GM19397 (cell line): ENCODE measurements around the gene EZR.
A peak's percentile ranks its signal among the peaks of the same experiment; 100 is the strongest.

Experiments used
- ATAC-seq: cut with Tn5 transposase; IDR thresholded peaks from one replicate; pipeline ENCODE4 v1.9.1; 2021; ENCODE audit warnings: mild to moderate bottlenecking, moderate library complexity; ENCODE audit not compliant: unreplicated experiment

EZR gene

GRCh38 chr6:158819213-158819976, at the start of gene EZR:
Gene EZR, minus strand, starts transcription at chr6:158819368. Its CDS starts 1,275 bp downstream, at chr6:158818093.
- ATAC-seq: peak; percentile 54

- no peak for ATAC-seq
These were observed 48.9 kb upstream of the EZR start for GRCh38 chr6:158868122-158868480.

GRCh38 chr6:158867381-158868121, 48.4 kb upstream of the EZR start:
- ATAC-seq: no peak

GRCh38 chr6:158865769-158866168, 46.6 kb upstream of the EZR start:
- no peak for ATAC-seq

- no peak for ATAC-seq
These were observed 44.5 kb upstream of the EZR start for GRCh38 chr6:158863646-158864045.

GRCh38 chr6:158861686-158862381, 42.7 kb upstream of the EZR start:
- no peak for ATAC-seq

GRCh38 chr6:158860279-158860865, 41.2 kb upstream of the EZR start:
- no peak for ATAC-seq

GRCh38 chr6:158856261-158856660, 37.1 kb upstream of the EZR start:
- ATAC-seq: no peak

- no peak for ATAC-seq
These were observed 35.3 kb upstream of the EZR start for GRCh38 chr6:158854214-158855101.

- ATAC-seq: no peak
These were observed 34.7 kb upstream of the EZR start for GRCh38 chr6:158853880-158854213.

- peak; percentile 88 for ATAC-seq
These were observed 34.1 kb upstream of the EZR start for GRCh38 chr6:158853072-158853879.

- ATAC-seq: no peak
These were observed 33.3 kb upstream of the EZR start for GRCh38 chr6:158852312-158853071.

- no peak for ATAC-seq
These were observed 31.6 kb upstream of the EZR start for GRCh38 chr6:158850807-158851115.

- no peak for ATAC-seq
These were observed 31.0 kb upstream of the EZR start for GRCh38 chr6:158849899-158850806.

- ATAC-seq: no peak
These were observed 29.3 kb upstream of the EZR start for GRCh38 chr6:158848490-158848895.

- no peak for ATAC-seq
These were observed 28.6 kb upstream of the EZR start for GRCh38 chr6:158847786-158848185.

GRCh38 chr6:158847012-158847529, 27.9 kb upstream of the EZR start:
- ATAC-seq: no peak
